ENCODE data around the gene S100A10.

The S100A10 gene

GRCh38 chr1:151945725-151946722 lies 47.6 kb downstream of the S100A10 start:
- Histone ChIP-seq H3K36me3 (ENCODE audit: control insufficient read depth, insufficient read depth, low read length) (no peaks in the 10 kb centered on the region), H3K4me3 (ENCODE audit: extremely low read depth, insufficient read depth, low read length, poor library complexity, severe bottlenecking) (no peak overlapping the region), H3K27ac (ENCODE audit: low read depth, low read length, severe bottlenecking) (peak overlapping the region; percentile 85), H3K9me3 (ENCODE audit: control insufficient read depth, low read length) (no peaks in the 10 kb centered on the region), H3K4me1 (ENCODE audit: control insufficient read depth, insufficient read depth, low read length, poor library complexity, severe bottlenecking) (peaks cover 12% of the 10 kb centered on the region)
- 55 to 66% methylated on average over 4 to 5 of the region's 10 CpGs for WGBS, 2 experiments (ENCODE audit: insufficient coverage in 2 of 2)

- Histone ChIP-seq H3K27ac (ENCODE audit: low read depth, low read length, severe bottlenecking) (peak overlapping the region; percentile 85), H3K36me3 (ENCODE audit: control insufficient read depth, insufficient read depth, low read length) (no peaks in the 10 kb centered on the region)
Measured at GRCh38 chr1:151944857-151945575, 48.6 kb downstream of the S100A10 start.

GRCh38 chr1:151944126-151944856 lies 49.4 kb downstream of the S100A10 start:
- Histone ChIP-seq H3K4me1 (ENCODE audit: control insufficient read depth, insufficient read depth, low read length, poor library complexity, severe bottlenecking) (peaks cover 12% of the 10 kb centered on the region), H3K4me3 (ENCODE audit: extremely low read depth, insufficient read depth, low read length, poor library complexity, severe bottlenecking) (no peak overlapping the region), H3K36me3 (ENCODE audit: control insufficient read depth, insufficient read depth, low read length) (no peaks in the 10 kb centered on the region), H3K27ac (ENCODE audit: low read depth, low read length, severe bottlenecking) (no peak overlapping the region), H3K9me3 (ENCODE audit: control insufficient read depth, low read length) (no peaks in the 10 kb centered on the region)
- 69 to 71% methylated on average over 3 to 7 of the region's 7 CpGs for WGBS, 2 experiments (ENCODE audit: insufficient coverage in 2 of 2)

More at GRCh38 chr1:151944857-151945575, 48.6 kb downstream of the S100A10 start:
- Histone ChIP-seq H3K4me3 (ENCODE audit: extremely low read depth, insufficient read depth, low read length, poor library complexity, severe bottlenecking) (no peak overlapping the region), H3K4me1 (ENCODE audit: control insufficient read depth, insufficient read depth, low read length, poor library complexity, severe bottlenecking) (peaks cover 12% of the 10 kb centered on the region), H3K9me3 (ENCODE audit: control insufficient read depth, low read length) (no peaks in the 10 kb centered on the region)
- 44 to 100% methylated on average over 1 of the region's 3 CpGs for WGBS, 2 experiments (ENCODE audit: insufficient coverage in 2 of 2)

- H3K27ac ChIP-seq (ENCODE audit: low read depth, low read length, severe bottlenecking) = no peak overlapping the region
- no CpG with 5 or more reads among the region's 1 CpG for WGBS, 2 experiments (ENCODE audit: insufficient coverage in 2 of 2)
- no peaks in the 10 kb centered on the region for H3K36me3 ChIP-seq (ENCODE audit: control insufficient read depth, insufficient read depth, low read length)
- no peaks in the 10 kb centered on the region for H3K9me3 ChIP-seq (ENCODE audit: control insufficient read depth, low read length)
- H3K4me3 ChIP-seq (ENCODE audit: extremely low read depth, insufficient read depth, low read length, poor library complexity, severe bottlenecking) = no peak overlapping the region
- peaks cover 12% of the 10 kb centered on the region for H3K4me1 ChIP-seq (ENCODE audit: control insufficient read depth, insufficient read depth, low read length, poor library complexity, severe bottlenecking)
Measured at GRCh38 chr1:151943591-151943990, 50.1 kb downstream of the S100A10 start.

- peaks cover 12% of the 10 kb centered on the region for H3K4me1 ChIP-seq (ENCODE audit: control insufficient read depth, insufficient read depth, low read length, poor library complexity, severe bottlenecking)
- WGBS, 2 experiments (ENCODE audit: insufficient coverage in 2 of 2) = 100% methylated on average over 1 of the region's 1 CpG
- no peak overlapping the region for H3K27ac ChIP-seq (ENCODE audit: low read depth, low read length, severe bottlenecking)
Measured at GRCh38 chr1:151942882-151943281, 50.8 kb downstream of the S100A10 start.

GRCh38 chr1:151940541-151940940 lies 53.1 kb downstream of the S100A10 start:
- peaks cover 14% of the 10 kb centered on the region for H3K4me1 ChIP-seq (ENCODE audit: control insufficient read depth, insufficient read depth, low read length, poor library complexity, severe bottlenecking)
- H3K36me3 ChIP-seq (ENCODE audit: control insufficient read depth, insufficient read depth, low read length) = no peaks in the 10 kb centered on the region
- no peak overlapping the region for H3K27ac ChIP-seq (ENCODE audit: low read depth, low read length, severe bottlenecking)
- H3K4me3 ChIP-seq (ENCODE audit: extremely low read depth, insufficient read depth, low read length, poor library complexity, severe bottlenecking) = no peak overlapping the region
- WGBS, 2 experiments (ENCODE audit: insufficient coverage in 2 of 2) = no CpG with 5 or more reads among the region's 1 CpG
- no peaks in the 10 kb centered on the region for H3K9me3 ChIP-seq (ENCODE audit: control insufficient read depth, low read length)

More at GRCh38 chr1:151942882-151943281, 50.8 kb downstream of the S100A10 start:
- no peak overlapping the region for H3K4me3 ChIP-seq (ENCODE audit: extremely low read depth, insufficient read depth, low read length, poor library complexity, severe bottlenecking)
- H3K36me3 ChIP-seq (ENCODE audit: control insufficient read depth, insufficient read depth, low read length) = no peaks in the 10 kb centered on the region
- no peaks in the 10 kb centered on the region for H3K9me3 ChIP-seq (ENCODE audit: control insufficient read depth, low read length)

- Histone ChIP-seq H3K4me3 (ENCODE audit: extremely low read depth, insufficient read depth, low read length, poor library complexity, severe bottlenecking) (no peak overlapping the region), H3K27ac (ENCODE audit: low read depth, low read length, severe bottlenecking) (no peak overlapping the region)
- 71 to 100% methylated on average over 1 of the region's 1 CpG for WGBS, 2 experiments (ENCODE audit: insufficient coverage in 2 of 2)
Measured at GRCh38 chr1:151939779-151940178, 53.9 kb downstream of the S100A10 start.

GRCh38 chr1:151939141-151939540 lies 54.5 kb downstream of the S100A10 start:
- H3K9me3 ChIP-seq (ENCODE audit: control insufficient read depth, low read length) = no peaks in the 10 kb centered on the region
- no peak overlapping the region for H3K4me3 ChIP-seq (ENCODE audit: extremely low read depth, insufficient read depth, low read length, poor library complexity, severe bottlenecking)
- H3K27ac ChIP-seq (ENCODE audit: low read depth, low read length, severe bottlenecking) = no peak overlapping the region
- H3K4me1 ChIP-seq (ENCODE audit: control insufficient read depth, insufficient read depth, low read length, poor library complexity, severe bottlenecking) = peaks cover 11% of the 10 kb centered on the region
- no peaks in the 10 kb centered on the region for H3K36me3 ChIP-seq (ENCODE audit: control insufficient read depth, insufficient read depth, low read length)
- 100% methylated on average over 1 of the region's 3 CpGs for WGBS, 2 experiments (ENCODE audit: insufficient coverage in 2 of 2)

More at GRCh38 chr1:151939779-151940178, 53.9 kb downstream of the S100A10 start:
- no peaks in the 10 kb centered on the region for H3K9me3 ChIP-seq (ENCODE audit: control insufficient read depth, low read length)
- H3K36me3 ChIP-seq (ENCODE audit: control insufficient read depth, insufficient read depth, low read length) = no peaks in the 10 kb centered on the region
- peaks cover 10% of the 10 kb centered on the region for H3K4me1 ChIP-seq (ENCODE audit: control insufficient read depth, insufficient read depth, low read length, poor library complexity, severe bottlenecking)

GRCh38 chr1:151936653-151937052 lies 57.0 kb downstream of the S100A10 start:
- H3K27ac ChIP-seq (ENCODE audit: low read depth, low read length, severe bottlenecking) = no peak overlapping the region
- 53% methylated on average over 3 of the region's 7 CpGs; no CpG with 5 or more reads in 1 of the 2 experiments for WGBS, 2 experiments (ENCODE audit: insufficient coverage in 2 of 2)
- no peak overlapping the region for H3K4me3 ChIP-seq (ENCODE audit: extremely low read depth, insufficient read depth, low read length, poor library complexity, severe bottlenecking)
- H3K4me1 ChIP-seq (ENCODE audit: control insufficient read depth, insufficient read depth, low read length, poor library complexity, severe bottlenecking) = peaks cover 11% of the 10 kb centered on the region
- no peaks in the 10 kb centered on the region for H3K36me3 ChIP-seq (ENCODE audit: control insufficient read depth, insufficient read depth, low read length)
- H3K9me3 ChIP-seq (ENCODE audit: control insufficient read depth, low read length) = no peaks in the 10 kb centered on the region

GRCh38 chr1:151935894-151936602 lies 57.6 kb downstream of the S100A10 start:
- Histone ChIP-seq H3K36me3 (ENCODE audit: control insufficient read depth, insufficient read depth, low read length) (no peaks in the 10 kb centered on the region), H3K9me3 (ENCODE audit: control insufficient read depth, low read length) (no peaks in the 10 kb centered on the region), H3K27ac (ENCODE audit: low read depth, low read length, severe bottlenecking) (no peak overlapping the region), H3K4me3 (ENCODE audit: extremely low read depth, insufficient read depth, low read length, poor library complexity, severe bottlenecking) (no peak overlapping the region), H3K4me1 (ENCODE audit: control insufficient read depth, insufficient read depth, low read length, poor library complexity, severe bottlenecking) (peaks cover 11% of the 10 kb centered on the region)
- WGBS, 2 experiments (ENCODE audit: insufficient coverage in 2 of 2) = 75 to 88% methylated on average over 1 of the region's 2 CpGs
